NCI-H187 (cell line): ENCODE data around the gene ZXDC.

Source experiments
- DNase-seq, 2 experiments: peaks; one replicate each; lab custom pipeline; 2025; lab: John Stamatoyannopoulos, UW

The ZXDC gene

DNA sequence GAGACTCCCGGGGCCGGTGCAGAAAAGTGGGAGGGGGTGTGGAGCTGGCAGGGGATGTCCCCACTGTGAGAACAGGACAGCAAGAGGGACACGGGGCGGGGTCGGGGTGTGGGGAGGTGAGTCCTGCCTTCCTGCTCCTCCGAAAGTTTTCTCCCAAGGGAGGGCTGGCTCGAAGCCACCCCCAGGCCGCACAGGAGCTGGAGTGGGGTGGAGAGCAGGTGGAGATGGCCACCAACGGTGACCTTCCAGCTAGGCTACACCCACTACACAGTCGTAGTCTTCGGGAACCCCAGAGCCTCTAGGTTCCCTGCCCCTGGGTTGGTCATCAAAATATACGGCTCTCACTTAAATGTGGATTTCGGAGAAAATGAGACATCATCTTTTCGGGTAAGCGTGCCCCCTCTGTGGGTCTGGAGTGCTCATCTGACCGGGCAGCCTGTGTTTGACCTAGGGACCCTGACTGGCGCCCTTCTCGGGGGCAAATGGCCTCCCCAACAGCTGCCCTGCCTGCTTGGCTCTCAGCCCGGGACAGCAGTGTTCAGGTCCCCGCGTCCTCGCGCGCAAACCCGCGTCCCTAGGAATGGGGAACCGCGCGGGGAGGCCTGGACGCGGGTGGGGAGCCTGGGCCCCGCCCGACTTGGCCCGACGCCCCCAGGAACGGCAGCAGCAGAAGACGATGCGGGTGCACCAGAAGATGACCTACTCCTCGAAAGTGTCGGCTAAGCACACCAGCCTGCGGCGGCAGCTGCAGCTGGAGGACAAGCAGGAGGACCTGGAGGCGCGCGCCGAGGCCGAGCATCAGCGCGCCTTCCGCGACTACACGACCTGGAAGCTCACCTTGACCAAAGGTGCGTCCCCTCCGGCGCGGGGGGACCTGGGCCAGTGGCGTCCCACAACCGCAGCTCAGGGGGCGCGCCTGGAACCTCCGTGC, 59.8 kb downstream of the ZXDC start:
- DNase-seq: no peak

GRCh38 chr3:126414961-126415660, 60.6 kb downstream of the ZXDC start:
- no peak for DNase-seq

- DNase-seq: no peak
Measured at GRCh38 chr3:126414406-126414805, 61.3 kb downstream of the ZXDC start.

GRCh38 chr3:126413693-126414080, 62.0 kb downstream of the ZXDC start:
- no peak for DNase-seq

DNA sequence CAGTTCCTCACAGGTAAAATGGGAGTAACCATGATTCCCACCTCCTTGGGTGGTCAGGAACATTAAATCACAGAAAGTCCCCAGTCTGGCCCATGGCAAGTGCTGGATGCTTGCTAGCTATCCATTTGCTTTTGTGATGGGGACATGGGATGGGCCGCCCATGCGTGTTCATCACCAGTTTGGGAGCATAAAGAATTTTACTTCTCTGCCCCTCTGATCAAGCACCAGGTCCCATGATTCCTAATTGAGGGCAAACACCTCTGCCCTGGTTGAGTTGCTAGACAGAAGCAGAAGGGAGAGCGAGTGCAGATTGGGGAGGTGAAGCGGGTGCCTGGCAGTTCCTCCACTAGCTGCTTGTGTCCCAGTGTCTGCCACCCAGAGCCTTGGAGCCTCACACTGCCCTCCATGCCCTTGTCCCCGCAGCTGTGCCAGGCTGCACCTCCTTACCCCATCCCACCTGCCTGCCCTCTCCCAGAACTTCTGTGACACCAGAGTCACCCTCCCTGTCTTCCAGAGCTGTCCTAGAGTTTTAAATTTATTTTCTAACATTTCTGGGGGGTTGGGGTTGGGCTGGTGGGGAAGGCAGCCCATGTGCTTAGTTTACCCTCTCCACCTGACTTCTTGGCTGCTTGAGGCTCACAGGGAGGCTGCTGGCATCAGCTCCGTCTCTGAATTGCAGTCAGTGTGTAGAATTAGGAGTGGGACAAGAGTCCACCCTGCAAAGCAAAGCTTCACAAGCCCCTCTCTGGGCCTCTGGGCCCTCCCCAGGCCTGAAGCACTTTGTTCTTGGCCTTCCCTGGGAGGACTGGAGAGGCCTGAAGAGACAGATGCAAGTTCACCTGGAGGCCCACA, 62.6 kb downstream of the ZXDC start:
- DNase-seq: no peak

GRCh38 chr3:126408099-126408498, 67.6 kb downstream of the ZXDC start:
- no peak for DNase-seq

- no peak for DNase-seq
Measured at GRCh38 chr3:126407412-126408044, 68.2 kb downstream of the ZXDC start.

DNA sequence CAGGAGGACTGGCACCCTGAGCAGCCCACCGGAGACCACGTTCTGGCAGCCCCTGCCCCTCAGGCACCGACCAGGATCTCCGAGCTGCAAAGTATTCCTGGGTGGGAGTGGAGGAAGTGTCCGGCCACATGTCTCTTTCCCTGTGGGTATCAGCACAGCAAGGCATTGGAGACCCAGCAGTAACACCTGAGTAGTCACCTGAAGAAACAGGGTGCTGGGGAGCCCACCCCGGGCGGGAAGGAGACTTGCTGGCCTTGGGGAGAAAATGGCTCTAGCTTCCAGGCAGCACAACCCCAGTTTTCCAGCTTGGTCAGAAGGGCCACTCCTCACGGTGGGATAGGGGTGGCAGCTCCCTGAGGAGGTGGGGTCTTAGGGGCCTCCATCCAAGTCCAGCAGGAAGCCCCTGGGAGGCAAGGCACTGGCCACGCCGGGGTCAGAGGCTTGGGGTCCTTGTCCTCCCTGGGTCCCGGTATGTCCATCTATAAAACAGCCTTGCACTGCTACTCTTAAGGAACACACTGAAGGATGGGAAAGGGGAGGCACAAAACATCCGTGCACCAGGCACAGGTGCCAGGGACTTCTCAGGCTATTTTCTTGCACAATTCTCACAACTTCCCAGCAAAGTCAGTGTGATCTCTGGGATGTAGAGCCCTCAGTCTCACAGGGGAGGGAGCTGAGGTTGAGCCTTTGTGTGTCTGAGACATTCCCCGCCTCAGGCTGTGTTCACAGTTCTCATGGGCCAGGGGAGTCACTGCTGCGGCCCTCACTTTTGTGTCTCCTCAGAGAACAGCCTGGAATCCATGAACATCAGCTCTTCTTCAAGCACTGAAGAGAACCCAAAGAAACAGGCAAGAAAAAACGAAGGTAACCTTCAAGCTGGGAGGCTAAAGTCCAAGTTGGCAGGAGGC, 69.0 kb downstream of the ZXDC start:
- DNase-seq: no peak

DNA sequence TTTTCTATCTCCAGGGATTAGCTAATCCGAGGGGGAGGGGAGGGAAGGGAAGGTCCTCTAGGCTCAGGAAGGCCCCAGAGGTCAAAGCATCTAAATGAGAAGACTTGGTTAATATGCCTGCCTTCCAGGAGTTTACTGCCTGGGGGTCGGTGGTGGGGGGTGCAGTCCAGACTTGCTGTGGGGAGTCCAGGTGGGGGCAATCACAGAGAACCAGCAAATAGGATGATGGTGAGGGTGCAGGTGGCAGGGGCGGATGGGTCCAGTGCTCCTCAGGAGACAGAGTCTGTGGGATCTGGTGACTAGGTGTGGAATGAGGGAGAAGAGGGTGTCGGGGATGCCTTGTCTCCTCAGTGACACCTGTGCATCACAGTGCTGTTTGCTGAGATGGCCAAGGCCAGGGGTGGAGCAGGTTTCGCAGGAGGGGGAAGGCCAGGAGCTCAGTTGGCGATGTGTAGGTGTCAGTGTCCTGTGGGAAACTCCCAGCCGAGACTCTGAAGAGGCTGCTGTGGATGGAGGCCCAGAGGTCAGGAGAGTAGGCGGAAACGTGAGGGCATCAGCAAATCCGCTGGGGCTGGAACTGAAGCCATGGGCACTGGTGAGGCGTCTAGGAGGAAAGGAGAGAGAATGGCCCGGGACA, 72.9 kb downstream of the ZXDC start:
- DNase-seq: no peak

GRCh38 chr3:126402178-126402577, 73.5 kb downstream of the ZXDC start:
- DNase-seq: no peak

- DNase-seq: no peak
Measured at GRCh38 chr3:126401611-126402160, 74.0 kb downstream of the ZXDC start.

GRCh38 chr3:126399756-126400155, 75.9 kb downstream of the ZXDC start:
- DNase-seq: no peak

- no peak for DNase-seq
Measured at GRCh38 chr3:126399351-126399735, 76.3 kb downstream of the ZXDC start.

GRCh38 chr3:126398423-126399350, 77.0 kb downstream of the ZXDC start:
- no peak for DNase-seq

DNA sequence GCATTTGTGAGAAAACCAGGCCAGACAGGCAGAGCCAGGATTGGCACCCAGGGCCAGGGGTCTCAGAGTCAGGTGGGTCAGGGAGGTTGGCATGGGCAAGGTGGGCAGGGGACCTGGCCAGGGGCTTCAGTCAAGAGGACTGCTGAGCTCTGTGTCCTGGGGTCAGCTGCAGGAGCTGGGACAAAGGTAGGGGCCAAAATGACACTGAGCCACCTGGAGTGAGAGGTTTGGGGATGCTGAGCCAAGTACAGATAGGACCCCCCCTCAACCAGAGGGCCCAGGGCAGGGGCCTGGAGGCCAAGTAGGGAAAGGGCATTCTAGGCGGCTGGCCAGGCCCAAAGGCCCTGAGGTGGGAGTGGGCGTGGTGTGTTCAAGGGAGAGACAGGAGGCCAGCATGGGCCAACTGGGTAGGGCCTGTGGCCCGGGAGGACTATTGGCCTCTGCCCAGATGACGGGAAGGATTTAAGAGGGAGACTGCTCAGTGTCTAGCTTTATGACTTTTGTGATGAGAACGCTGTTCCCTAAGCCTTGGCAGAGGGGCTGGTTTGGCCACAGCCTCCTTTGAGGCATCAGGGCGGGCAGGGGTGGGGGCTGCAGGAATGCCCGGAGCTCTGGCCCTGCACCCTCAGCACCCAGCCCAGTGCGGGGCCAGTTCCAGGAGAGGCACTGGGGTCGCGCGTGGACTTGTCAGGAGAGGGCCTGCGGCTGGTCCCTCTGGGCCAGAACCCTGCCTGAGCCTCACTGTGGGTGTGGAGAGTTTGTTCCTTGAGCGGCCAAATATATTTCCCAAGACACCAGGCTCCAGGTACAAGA, 77.9 kb downstream of the ZXDC start:
- no peak for DNase-seq

DNA sequence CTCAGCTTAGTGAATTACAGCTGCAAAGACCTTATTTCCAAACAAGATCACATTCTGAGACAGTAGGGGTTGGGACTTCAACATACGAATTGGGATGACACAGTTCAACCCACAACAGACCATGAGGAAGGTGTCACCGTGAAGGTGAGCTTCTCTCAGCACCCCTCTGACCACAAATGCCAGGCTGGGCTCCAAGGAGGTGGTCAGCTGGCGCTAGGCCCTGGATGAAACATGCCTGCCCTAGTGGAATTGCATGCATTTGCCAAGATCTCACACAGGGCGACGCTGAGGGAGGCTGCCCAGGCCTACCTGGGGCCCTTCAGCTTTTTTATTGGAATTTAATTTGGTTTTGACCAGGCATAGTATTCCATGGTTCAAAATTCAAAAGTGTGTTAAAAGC, 79.2 kb downstream of the ZXDC start:
- no peak for DNase-seq

DNA sequence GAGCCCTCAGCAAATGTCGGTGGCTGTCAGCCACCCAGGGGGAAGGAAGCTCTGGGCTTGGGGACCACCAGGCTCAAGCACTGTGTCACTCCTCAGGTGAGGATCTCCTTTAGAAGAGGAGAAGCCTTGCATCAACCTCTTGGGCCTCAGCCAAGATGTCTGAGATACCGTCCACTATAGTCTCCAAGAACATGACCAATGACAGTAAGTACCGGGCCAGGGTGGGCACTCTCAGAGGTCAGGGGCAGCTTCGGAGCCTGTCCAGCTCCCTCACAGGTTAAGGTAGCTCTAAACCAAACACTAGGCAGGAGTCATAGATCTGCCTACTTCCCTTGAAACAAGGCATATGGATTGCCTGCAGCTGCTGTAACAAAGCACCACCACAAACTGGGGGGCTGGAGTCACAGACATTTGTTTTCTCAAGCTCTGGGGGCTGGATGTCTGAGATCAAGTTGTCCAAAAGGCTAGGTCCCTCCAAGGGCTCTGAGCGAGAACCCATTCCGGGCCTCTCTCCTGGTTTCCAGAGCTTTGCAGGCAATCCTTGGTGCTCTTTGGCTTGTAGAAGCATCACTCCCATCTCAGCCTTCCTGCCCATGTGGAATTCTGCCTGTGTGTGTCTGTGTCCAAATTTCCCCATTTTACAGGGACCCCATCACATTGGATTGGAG, 79.7 kb downstream of the ZXDC start:
- DNase-seq: no peak

GRCh38 chr3:126394977-126395321, 80.7 kb downstream of the ZXDC start:
- no peak for DNase-seq
